H9 (cell line): Measurements from ENCODE around the gene PC. TPM values are rescaled to one million over a fixed set of nuclear protein-coding genes. Genes with fewer than 3 reads are reported as not detected.

Source experiments
- DNase-seq: peaks from one replicate; pipeline ENCODE4 v3.0.0-alpha.2; 2017
- H2AFZ ChIP-seq: one replicate; pipeline ENCODE4 v1.6.1; 2013; ENCODE audit warnings: mild to moderate bottlenecking, low read length, control low read depth, moderate library complexity
- H2AK5ac ChIP-seq: 2 replicates; pipeline ENCODE4 v1.6.1; 2013; ENCODE audit warnings: low read length, control low read depth, mixed read lengths; ENCODE audit not compliant: insufficient read length
- H2BK120ac ChIP-seq: one replicate; pipeline ENCODE4 v1.6.1; 2013; ENCODE audit warnings: low read depth, mild to moderate bottlenecking, low read length, control low read depth, inconsistent platforms; ENCODE audit not compliant: poor library complexity, severe bottlenecking
- H2BK12ac ChIP-seq: 2 replicates; pipeline ENCODE4 v1.6.1; 2013; ENCODE audit warnings: low read length, control low read depth, mixed read lengths, low read depth; ENCODE audit not compliant: insufficient read length
- H2BK15ac ChIP-seq: 2 replicates; pipeline ENCODE4 v1.6.1; 2013; ENCODE audit warnings: low read depth, low read length, control low read depth
- H2BK20ac ChIP-seq: one replicate; pipeline ENCODE4 v1.6.1; 2013; ENCODE audit warnings: low read depth, mild to moderate bottlenecking, low read length, control low read depth, inconsistent platforms; ENCODE audit not compliant: poor library complexity, severe bottlenecking
- H2BK5ac ChIP-seq: 2 replicates; pipeline ENCODE4 v1.6.1; 2013; ENCODE audit warnings: low read length, control low read depth, mixed read lengths; ENCODE audit not compliant: insufficient read length
- H3K14ac ChIP-seq: 2 replicates; pipeline ENCODE4 v1.6.1; 2013; ENCODE audit warnings: low read length, control low read depth; ENCODE audit not compliant: insufficient read depth
- H3K18ac ChIP-seq: 2 replicates; pipeline ENCODE4 v1.6.1; 2013; ENCODE audit warnings: low read depth, mild to moderate bottlenecking, mixed read lengths, low read length, control low read depth; ENCODE audit not compliant: insufficient read length
- H3K23ac ChIP-seq: 2 replicates; pipeline ENCODE4 v1.6.1; 2013; ENCODE audit warnings: low read length, control low read depth, mixed read lengths, low read depth; ENCODE audit not compliant: insufficient read length
- H3K23me2 ChIP-seq: 2 replicates; pipeline ENCODE4 v1.6.1; 2013; ENCODE audit warnings: low read depth, mild to moderate bottlenecking, mixed read lengths, low read length, control low read depth; ENCODE audit not compliant: insufficient read length, poor library complexity, severe bottlenecking
- H3K27ac ChIP-seq: 2 replicates; pipeline ENCODE4 v1.5.1; 2013; ENCODE audit warnings: low read length, control low read depth, mixed read lengths, low read depth; ENCODE audit not compliant: insufficient read length
- H3K27me3 ChIP-seq: 2 replicates; pipeline ENCODE4 v1.6.1; 2013; ENCODE audit warnings: low read length, control low read depth, inconsistent platforms; ENCODE audit not compliant: insufficient read depth
- H3K4ac ChIP-seq: 2 replicates; pipeline ENCODE4 v1.6.1; 2013; ENCODE audit warnings: low read depth, mild to moderate bottlenecking, control low read depth, inconsistent platforms, low read length, moderate library complexity
- H3K4me1 ChIP-seq: 2 replicates; pipeline ENCODE4 v1.6.1; 2013; ENCODE audit warnings: low read length, control low read depth, inconsistent platforms; ENCODE audit not compliant: insufficient read depth
- H3K4me2 ChIP-seq: 2 replicates; pipeline ENCODE4 v1.6.1; 2013; ENCODE audit warnings: low read length, control low read depth, mixed read lengths; ENCODE audit not compliant: insufficient read length, insufficient read depth
- H3K56ac ChIP-seq: 2 replicates; pipeline ENCODE4 v1.6.1; 2013; ENCODE audit warnings: low read depth, mild to moderate bottlenecking, mixed read lengths, low read length, control low read depth; ENCODE audit not compliant: insufficient read length
- H3K79me1 ChIP-seq: 2 replicates; pipeline ENCODE4 v1.6.1; 2013; ENCODE audit warnings: low read depth, mild to moderate bottlenecking, moderate library complexity, low read length, control low read depth, inconsistent platforms; ENCODE audit not compliant: insufficient read depth, poor library complexity, severe bottlenecking
- H3K79me2 ChIP-seq: 2 replicates; pipeline ENCODE4 v1.6.1; 2013; ENCODE audit warnings: low read length, control low read depth, inconsistent platforms; ENCODE audit not compliant: insufficient read depth
- H3K9ac ChIP-seq: 2 replicates; pipeline ENCODE4 v1.6.1; 2013; ENCODE audit warnings: low read length, control low read depth, mixed read lengths; ENCODE audit not compliant: insufficient read length; ENCODE audit errors: extremely low read depth
- H3K9me3 ChIP-seq: one replicate; pipeline ENCODE4 v1.6.1; 2013; ENCODE audit warnings: low read depth, low read length, inconsistent platforms; ENCODE audit not compliant: control insufficient read depth
- H3T11ph ChIP-seq: one replicate; pipeline ENCODE4 v1.6.1; 2013; ENCODE audit warnings: mild to moderate bottlenecking, low read length, control low read depth, inconsistent platforms
- H4K20me1 ChIP-seq: one replicate; pipeline ENCODE4 v1.6.1; 2013; ENCODE audit not compliant: control insufficient read depth, insufficient read length, insufficient read depth
- H4K5ac ChIP-seq: 2 replicates; pipeline ENCODE4 v1.6.1; 2013; ENCODE audit warnings: low read depth, mild to moderate bottlenecking, mixed read lengths, low read length, control low read depth; ENCODE audit not compliant: insufficient read length
- H4K8ac ChIP-seq: replicated peaks from 2 replicates; pipeline ENCODE4 v1.6.1; 2013; ENCODE audit warnings: low read length, control low read depth, mixed read lengths, low read depth; ENCODE audit not compliant: insufficient read length
- H4K91ac ChIP-seq: 2 replicates; pipeline ENCODE4 v1.6.1; 2013; ENCODE audit warnings: low read depth, mild to moderate bottlenecking, moderate library complexity, mixed read lengths, low read length, control low read depth; ENCODE audit not compliant: insufficient read length
- H3K27ac Mint-ChIP-seq, 3 experiments: 2 replicates in 2 of 3; 3 replicates in 1 of 3; pipeline ENCODE4 v1.8.0; 2020 to 2021; ENCODE audit warnings: mixed read lengths in 3 of 3, mild to moderate bottlenecking in 1 of 3, moderate library complexity in 1 of 3
- H3K27me3 Mint-ChIP-seq: 2 replicates; pipeline ENCODE4 v1.8.0; 2021; ENCODE audit warnings: low read depth, mild to moderate bottlenecking, moderate library complexity, mixed read lengths
- H3K36me3 Mint-ChIP-seq, 3 experiments: 2 replicates in 2 of 3; 3 replicates in 1 of 3; pipeline ENCODE4 v1.8.0; 2020 to 2021; ENCODE audit warnings: low read depth in 3 of 3, mixed read lengths in 3 of 3; ENCODE audit not compliant: insufficient read depth in 1 of 3
- H3K4me1 Mint-ChIP-seq, 2 experiments: 2 replicates each; pipeline ENCODE4 v1.8.0; 2020; ENCODE audit warnings: mixed read lengths in 2 of 2
- H3K4me3 Mint-ChIP-seq, 2 experiments: 2 replicates in 1 of 2; 3 replicates in 1 of 2; pipeline ENCODE4 v1.8.0; 2020 to 2021; ENCODE audit warnings: mild to moderate bottlenecking in 2 of 2, mixed read lengths in 2 of 2, moderate library complexity in 1 of 2
- H3K9me3 Mint-ChIP-seq, 2 experiments: 2 replicates in 1 of 2; 3 replicates in 1 of 2; pipeline ENCODE4 v1.8.0; 2020; ENCODE audit warnings: mild to moderate bottlenecking in 2 of 2, mixed read lengths in 2 of 2, moderate library complexity in 1 of 2
- WGBS: extraction: QIAGEN DNeasy Blood & Tissue Kit; methylation state at CpG from one replicate; pipeline ENCODE4 v1.1.7; 2013; ENCODE audit warnings: missing lambda C conversion rate, low lambda C conversion rate, mixed read lengths; ENCODE audit not compliant: insufficient read length; ENCODE audit errors: extremely low coverage; 5-methylcytosine and 5-hydroxymethylcytosine counted together
- total RNA-seq: library from RNA; stranded (reverse); gene quantifications from 2 replicates; pipeline ENCODE4 v1.2.1, GENCODE V29; 2021
- TF ChIP-seq, protein P1 (sequence below): fragments of 200-600 bp; sonication (generic); conservative IDR thresholded peaks from 3 replicates; pipeline ENCODE4 v1.8.0; 2021; ENCODE audit warnings: antibody characterized with exemption, mild to moderate bottlenecking

PC gene
- total RNA-seq, 1 experiment from 2014 or later, result 32.6 TPM

DNA sequence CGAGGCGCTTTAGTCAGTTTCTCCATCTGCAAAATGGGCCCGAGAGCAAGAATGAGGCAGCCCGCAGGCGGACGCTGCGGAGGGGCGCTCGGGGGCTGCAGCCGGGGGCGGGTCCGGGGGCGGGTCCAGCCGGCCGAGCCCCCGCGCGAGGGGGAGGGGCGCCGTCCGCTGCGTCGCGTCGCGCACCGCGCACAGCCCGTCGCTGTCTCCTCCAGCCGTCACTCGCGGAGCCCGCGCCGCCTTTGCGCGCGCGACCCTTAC lies 282 bp downstream of the PC start:
- H3K14ac ChIP-seq, result no peak overlapping the region
- H3K9me3 Mint-ChIP-seq, result no peaks in the 10 kb centered on the region
- no peak overlapping the region for H2BK12ac ChIP-seq
- H2BK120ac ChIP-seq, result no peak overlapping the region
- peak overlapping the region; percentile 79 to 88 for H3K4me3 Mint-ChIP-seq
- no peaks in the 10 kb centered on the region for H3K23me2 ChIP-seq
- H3K4me1 Mint-ChIP-seq, result peaks cover 35 to 38% of the 10 kb centered on the region in 2 experiments
- H3K18ac ChIP-seq, result no peak overlapping the region
- H3K9ac ChIP-seq, result no peak overlapping the region
- no peak overlapping the region for H3K56ac ChIP-seq
- H3T11ph ChIP-seq, result no peak overlapping the region
- H3K4me1 ChIP-seq, result no peaks in the 10 kb centered on the region; the same call in 1 of the 2 replicates
- H2BK5ac ChIP-seq, result no peak overlapping the region
- no peaks in the 10 kb centered on the region for H4K20me1 ChIP-seq
- no peak overlapping the region for H2BK15ac ChIP-seq
- TF ChIP-seq, protein P1, sequence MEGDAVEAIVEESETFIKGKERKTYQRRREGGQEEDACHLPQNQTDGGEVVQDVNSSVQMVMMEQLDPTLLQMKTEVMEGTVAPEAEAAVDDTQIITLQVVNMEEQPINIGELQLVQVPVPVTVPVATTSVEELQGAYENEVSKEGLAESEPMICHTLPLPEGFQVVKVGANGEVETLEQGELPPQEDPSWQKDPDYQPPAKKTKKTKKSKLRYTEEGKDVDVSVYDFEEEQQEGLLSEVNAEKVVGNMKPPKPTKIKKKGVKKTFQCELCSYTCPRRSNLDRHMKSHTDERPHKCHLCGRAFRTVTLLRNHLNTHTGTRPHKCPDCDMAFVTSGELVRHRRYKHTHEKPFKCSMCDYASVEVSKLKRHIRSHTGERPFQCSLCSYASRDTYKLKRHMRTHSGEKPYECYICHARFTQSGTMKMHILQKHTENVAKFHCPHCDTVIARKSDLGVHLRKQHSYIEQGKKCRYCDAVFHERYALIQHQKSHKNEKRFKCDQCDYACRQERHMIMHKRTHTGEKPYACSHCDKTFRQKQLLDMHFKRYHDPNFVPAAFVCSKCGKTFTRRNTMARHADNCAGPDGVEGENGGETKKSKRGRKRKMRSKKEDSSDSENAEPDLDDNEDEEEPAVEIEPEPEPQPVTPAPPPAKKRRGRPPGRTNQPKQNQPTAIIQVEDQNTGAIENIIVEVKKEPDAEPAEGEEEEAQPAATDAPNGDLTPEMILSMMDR, result no peak
- no peak overlapping the region for H4K91ac ChIP-seq
- H3K23ac ChIP-seq, result no peak overlapping the region
- no peak overlapping the region for H4K5ac ChIP-seq
- no peaks in the 10 kb centered on the region for H3K27me3 ChIP-seq
- H3K4ac ChIP-seq, result no peak overlapping the region
- no peak overlapping the region for H3K27ac ChIP-seq
- no peak overlapping the region for H4K8ac ChIP-seq
- H3K4me2 ChIP-seq, result peak overlapping the region; percentile 63
- H2AK5ac ChIP-seq, result no peak overlapping the region
- no CpG with 5 or more reads among the region's 40 CpGs for WGBS
- H2AFZ ChIP-seq, result no peak overlapping the region
- no peak overlapping the region for H2BK20ac ChIP-seq
- H3K27ac Mint-ChIP-seq, result peak overlapping the region; percentile 29 to 81 (median 72); a peak in 4 of 7 replicates
- no peak for DNase-seq
- H3K79me2 ChIP-seq, result no peaks in the 10 kb centered on the region
- H3K36me3 Mint-ChIP-seq, result peaks cover 0 to 11% (median 11%) of the 10 kb centered on the region in 3 experiments; a peak in 5 of 7 replicates
- H3K9me3 ChIP-seq, result no peaks in the 10 kb centered on the region
- H3K79me1 ChIP-seq, result no peaks in the 10 kb centered on the region
- peaks cover 14% of the 10 kb centered on the region for H3K27me3 Mint-ChIP-seq
